Measurements from ENCODE around the gene CILP2.

The CILP2 gene

GRCh38 chr19:19562665-19563347 is 24.7 kb downstream of the CILP2 start:
- DNase-seq (ENCODE audit: low spot score) = no peak

DNA sequence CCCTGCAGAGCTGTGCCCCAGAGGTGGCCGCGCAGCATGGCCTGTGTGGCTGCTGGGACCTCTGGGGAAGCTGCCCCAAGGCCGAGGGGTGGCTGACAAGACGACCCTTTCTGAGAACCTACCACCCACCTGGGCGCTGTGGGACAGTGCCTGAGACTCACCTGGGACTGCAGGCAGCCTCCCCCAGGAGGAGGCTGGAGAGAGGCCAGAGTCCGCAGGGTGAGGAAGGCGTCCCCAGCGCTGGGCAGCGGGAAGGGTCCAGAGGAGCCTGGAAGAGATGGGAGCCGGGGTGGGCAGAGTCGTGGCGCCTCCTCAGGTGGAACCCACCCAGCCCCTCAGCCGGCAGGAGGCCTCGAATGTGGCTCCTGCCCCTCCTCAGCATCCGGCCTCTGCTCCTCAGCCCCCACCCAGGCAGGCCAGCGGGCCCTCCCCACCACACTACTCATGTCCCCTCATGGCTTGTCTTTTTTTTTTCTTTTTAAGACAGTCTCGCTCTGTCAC is 25.3 kb downstream of the CILP2 start:
- DNase-seq (ENCODE audit: low spot score) = no peak

DNA sequence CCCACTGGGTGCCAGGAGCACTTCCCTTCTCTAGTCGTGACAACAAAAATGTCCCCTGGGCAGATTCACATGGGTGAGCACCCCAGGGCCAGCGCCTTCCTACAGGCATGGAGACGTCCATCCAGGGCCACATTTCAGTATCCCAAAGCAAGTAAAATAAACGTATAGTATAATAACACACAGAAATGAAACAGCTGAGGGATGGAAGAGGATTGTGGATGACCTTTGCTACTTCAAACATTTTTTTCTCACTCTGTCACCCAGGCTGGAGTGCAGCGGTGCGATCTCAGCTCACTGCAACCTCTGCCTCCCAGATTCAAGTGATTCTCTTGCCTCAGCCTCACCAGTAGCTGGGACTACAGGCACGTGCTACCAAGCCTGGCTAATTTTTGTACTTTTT is 28.2 kb downstream of the CILP2 start:
- no peak for DNase-seq (ENCODE audit: low spot score)

- DNase-seq (ENCODE audit: low spot score) = no peak
These were observed 29.3 kb downstream of the CILP2 start for GRCh38 chr19:19567391-19567790.

DNA sequence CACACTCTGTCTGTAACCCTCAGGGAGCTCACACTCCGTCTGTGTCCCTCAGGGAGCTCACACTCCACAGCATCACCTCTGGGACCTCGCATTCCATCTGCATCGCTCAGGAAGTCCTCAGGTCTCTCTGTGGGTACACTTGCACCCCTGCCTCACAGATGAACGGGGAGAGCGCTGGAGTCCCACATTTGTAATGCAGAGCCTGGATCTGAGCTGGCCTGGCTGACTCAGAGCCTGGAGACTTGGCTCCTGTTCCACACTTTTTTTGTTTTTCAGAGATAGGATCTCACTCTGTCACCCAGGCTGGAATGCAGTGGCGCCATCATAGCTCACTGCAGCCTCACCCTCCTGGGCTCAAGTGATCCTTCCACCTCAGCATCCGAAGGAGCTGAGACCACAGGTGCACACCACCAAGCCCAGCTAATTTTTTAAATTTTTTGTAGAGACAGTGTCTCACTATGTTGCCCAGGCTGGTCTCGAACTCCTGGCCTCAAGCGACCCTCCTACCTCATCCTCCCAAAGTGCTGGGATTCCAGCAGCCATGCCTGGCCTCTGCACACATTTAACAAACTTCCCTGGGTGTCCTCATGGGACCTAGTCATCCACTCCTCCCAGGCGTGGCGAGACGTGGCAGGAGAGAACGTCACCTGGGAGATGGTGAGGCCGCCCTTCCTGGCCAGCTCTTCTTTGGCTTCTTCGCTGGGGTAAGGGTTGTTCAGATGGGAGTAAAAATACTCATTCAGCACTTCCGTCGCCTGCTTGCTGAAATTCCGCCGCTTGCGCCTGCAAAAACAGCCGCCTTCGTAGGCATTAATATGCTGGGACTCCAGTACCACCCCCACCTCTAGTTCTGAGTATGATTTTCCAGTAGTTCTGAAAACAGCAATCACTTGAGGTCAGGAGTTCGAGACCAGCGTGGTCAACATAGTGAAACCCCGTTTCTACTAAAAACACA is 31.0 kb downstream of the CILP2 start:
- DNase-seq (ENCODE audit: low spot score) = no peak

DNA sequence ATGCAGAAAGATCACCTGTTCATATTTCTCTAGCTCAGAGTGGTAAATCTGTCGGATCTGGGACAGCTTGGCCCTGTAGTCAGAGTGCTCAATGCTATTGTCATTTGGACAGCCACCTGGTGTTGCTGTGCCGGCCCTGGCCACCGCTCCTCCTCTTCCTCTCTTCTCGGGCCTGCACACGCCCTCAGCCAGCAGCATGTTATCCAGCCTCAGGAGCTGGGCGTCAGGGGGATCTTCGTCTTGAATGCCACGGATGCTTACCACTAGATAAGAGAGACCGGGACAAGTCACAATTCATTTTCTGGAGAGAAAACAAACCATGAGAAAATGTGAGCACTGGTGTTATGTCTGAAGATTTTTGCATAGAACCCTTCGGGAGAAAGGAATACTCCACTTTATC is 32.5 kb downstream of the CILP2 start:
- DNase-seq (ENCODE audit: low spot score) = peak; percentile 5

- DNase-seq (ENCODE audit: low spot score) = peak; percentile 11
These were observed 33.2 kb downstream of the CILP2 start for GRCh38 chr19:19571071-19571786.

DNA sequence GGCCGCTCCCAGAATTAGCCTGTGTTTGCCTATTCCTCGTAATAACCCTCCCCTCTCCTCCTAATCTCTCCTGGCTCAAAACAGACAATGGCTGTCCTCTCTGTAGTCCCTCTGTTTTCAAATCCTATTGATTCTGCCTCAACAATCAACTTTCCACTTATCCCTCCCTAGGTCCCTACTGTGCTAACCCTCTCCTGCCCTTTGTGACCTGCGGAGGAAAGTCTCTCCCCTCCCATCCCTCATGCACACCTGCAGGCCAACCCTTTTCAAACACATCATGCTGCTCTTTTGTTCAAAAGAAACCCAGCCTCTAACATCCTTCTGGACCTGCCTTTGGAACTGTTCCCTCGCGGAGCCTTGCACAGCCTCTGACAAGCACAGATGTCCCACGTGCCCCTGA is 37.3 kb downstream of the CILP2 start:
- DNase-seq (ENCODE audit: low spot score) = no peak

- no peak for DNase-seq (ENCODE audit: low spot score)
These were observed 40.2 kb downstream of the CILP2 start for GRCh38 chr19:19578252-19578651.

GRCh38 chr19:19579533-19580361 is 41.7 kb downstream of the CILP2 start:
- DNase-seq (ENCODE audit: low spot score) = no peak

GRCh38 chr19:19580418-19580817 is 42.4 kb downstream of the CILP2 start:
- no peak for DNase-seq (ENCODE audit: low spot score)

DNA sequence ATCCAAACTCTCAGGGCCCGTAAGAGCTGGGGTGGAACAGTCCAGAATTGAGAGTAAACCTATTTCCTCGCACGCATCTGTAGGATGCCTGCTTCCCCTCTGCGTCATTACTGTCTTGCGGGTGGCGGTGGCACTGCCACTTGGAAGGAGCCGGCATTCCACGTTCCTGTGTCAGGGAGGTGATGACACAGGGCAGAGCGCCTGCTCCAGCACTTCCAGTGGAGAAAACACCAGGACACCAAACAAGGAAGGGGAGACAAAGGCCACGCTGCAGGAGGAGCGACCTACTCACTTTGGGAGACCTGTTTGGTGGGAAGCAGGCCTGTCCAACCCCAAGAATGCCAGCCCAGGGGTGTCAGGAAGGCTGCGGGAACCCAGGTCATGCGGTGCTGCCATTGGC is 43.3 kb downstream of the CILP2 start:
- no peak for DNase-seq (ENCODE audit: low spot score)

DNA sequence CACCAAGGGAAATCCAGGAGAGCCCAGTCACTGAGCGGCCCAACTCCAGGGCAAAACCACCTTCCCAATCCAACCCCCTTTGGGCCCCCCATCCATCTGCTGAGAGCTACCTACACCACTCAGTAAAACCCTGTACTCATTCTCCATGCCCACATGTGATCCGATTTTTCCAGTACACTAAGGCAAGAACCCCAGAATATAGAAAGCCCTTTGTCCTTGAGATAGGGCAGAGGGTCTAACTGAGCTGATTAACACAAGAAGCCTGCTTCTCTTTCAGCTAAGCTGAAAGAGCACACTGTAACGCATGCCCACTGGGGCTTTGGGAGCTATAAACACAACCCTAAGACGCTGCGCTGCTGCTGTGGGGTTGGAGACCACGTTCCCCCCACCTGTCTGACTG is 44.4 kb downstream of the CILP2 start:
- DNase-seq (ENCODE audit: low spot score) = no peak

- DNase-seq (ENCODE audit: low spot score) = no peak
These were observed 46.3 kb downstream of the CILP2 start for GRCh38 chr19:19584356-19584755.

DNA sequence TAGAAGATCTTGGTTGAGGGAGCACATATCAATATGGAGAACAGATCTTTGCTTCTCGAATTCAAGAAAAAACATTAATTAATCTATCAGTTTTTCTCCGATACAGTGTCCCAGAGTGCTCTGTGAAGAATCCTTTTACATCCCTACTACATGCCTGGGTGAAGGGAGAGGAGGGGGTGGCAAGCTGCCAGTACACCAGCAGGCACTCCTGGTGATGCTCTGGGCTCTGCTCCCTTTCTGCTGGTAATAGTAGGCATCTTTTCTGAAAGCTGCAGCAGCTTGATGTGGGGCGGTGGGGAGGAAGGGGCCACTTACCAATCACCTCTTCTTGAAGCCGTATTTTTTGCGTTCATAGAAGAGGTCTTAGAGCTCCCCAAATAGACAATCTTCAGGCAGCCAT is 49.7 kb downstream of the CILP2 start:
- DNase-seq (ENCODE audit: low spot score) = no peak

GRCh38 chr19:19588546-19588945 is 50.5 kb downstream of the CILP2 start:
- no peak for DNase-seq (ENCODE audit: low spot score)

DNA sequence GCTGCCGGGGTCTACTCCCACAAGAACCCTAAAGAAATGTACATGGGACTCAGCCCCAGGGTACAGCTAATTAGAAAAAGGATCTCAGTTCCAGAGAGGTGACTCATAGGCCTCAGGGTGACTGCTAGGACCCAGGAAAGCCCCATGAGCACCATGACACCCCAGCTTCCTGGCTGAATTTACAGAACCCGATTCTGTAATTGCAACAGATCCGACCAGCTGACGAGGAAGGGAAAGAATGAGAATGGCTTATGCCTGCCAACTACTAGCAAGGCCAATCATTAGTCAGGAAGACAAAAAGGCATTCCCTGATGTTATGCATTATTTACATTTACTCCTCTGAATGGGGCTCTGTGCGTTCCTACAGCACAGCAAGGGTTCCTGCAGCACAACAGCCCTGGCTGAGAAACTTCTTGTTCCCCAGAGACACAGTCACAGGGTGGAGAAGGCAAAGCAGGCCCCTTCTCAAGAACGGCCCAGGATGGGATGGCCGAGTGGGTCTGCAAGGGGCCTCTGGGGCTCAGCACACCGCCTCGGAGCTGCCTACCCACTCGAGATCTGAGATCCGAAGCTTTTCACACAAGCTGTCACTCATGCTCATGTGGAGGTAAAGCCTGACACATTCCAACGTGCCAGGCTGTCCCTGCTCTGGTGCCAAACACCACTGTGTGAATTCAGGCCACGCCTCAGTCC is 53.2 kb downstream of the CILP2 start:
- no peak for DNase-seq (ENCODE audit: low spot score)

- no peak for DNase-seq (ENCODE audit: low spot score)
These were observed 54.6 kb downstream of the CILP2 start for GRCh38 chr19:19592690-19593089.

- no peak for DNase-seq (ENCODE audit: low spot score)
These were observed 56.3 kb downstream of the CILP2 start for GRCh38 chr19:19594381-19594780.

- DNase-seq (ENCODE audit: low spot score) = no peak
These were observed 57.2 kb downstream of the CILP2 start for GRCh38 chr19:19595171-19595701.
